B cell (primary cell): ENCODE data around the gene MFRP. TPM values are rescaled to one million over a fixed set of nuclear protein-coding genes. Genes with fewer than 3 reads are reported as not detected.

Source experiments
- ATAC-seq: fragments of 200-7000 bp; cut with Tn5 transposase; one replicate; pipeline ENCODE4 v1.10.0; 2021; ENCODE audit warnings: low read depth, mild to moderate bottlenecking, moderate number of reproducible peaks, moderate library complexity
- CTCF ChIA-PET: fragments of 350-600 bp; sonication (Branson Sonifier 250); formaldehyde crosslinking; loops from one replicate; lab custom pipeline; 2021; ENCODE audit warnings: antibody characterized with exemption, inconsistent platforms; lab: Charles Lee
- POLR2A ChIA-PET: fragments of 350-600 bp; sonication (Branson Sonifier 250); formaldehyde crosslinking; loops from one replicate; lab custom pipeline; 2021; ENCODE audit warnings: antibody characterized with exemption; lab: Charles Lee
- DNase-seq: peaks from one replicate; pipeline ENCODE4 v3.0.0; 2013
- H2AFZ ChIP-seq: 2 replicates; pipeline ENCODE4 v1.6.1; 2012; ENCODE audit warnings: mild to moderate bottlenecking, low read depth, low read length; ENCODE audit not compliant: insufficient read depth, poor library complexity, severe bottlenecking
- H3K27ac ChIP-seq, 2 donors: 1 replicate in 1 of 2; 2 replicates in 1 of 2; pipeline ENCODE4 v1.5.1; 2012 to 2013; ENCODE audit warnings: low read length in 2 of 2, mild to moderate bottlenecking in 2 of 2, moderate library complexity in 1 of 2
- H3K27me3 ChIP-seq, 4 experiments: fragments of 200-600 bp in 1 of 4; sonication (generic) in 1 of 4; replicated peaks in 1 of 4; 1 replicate in 2 of 4; 2 replicates in 2 of 4; pipeline versions ENCODE4 v1.6.1 to v1.7.0; 2013 to 2016; ENCODE audit warnings: low read length in 3 of 4, mild to moderate bottlenecking in 2 of 4, mixed read lengths in 1 of 4, moderate library complexity in 1 of 4; ENCODE audit not compliant: insufficient read depth in 4 of 4, control insufficient read depth in 3 of 4; ENCODE audit errors: control extremely low read depth in 1 of 4
- H3K36me3 ChIP-seq, 2 experiments: replicated peaks in 1 of 2; 1 replicate in 1 of 2; 2 replicates in 1 of 2; pipeline versions ENCODE4 v1.6.1 to v1.7.1; 2013; ENCODE audit warnings: low read length in 1 of 2; ENCODE audit not compliant: insufficient read depth in 2 of 2, control insufficient read depth in 1 of 2; ENCODE audit errors: control extremely low read depth in 1 of 2, extremely low read depth in 1 of 2
- H3K4me1 ChIP-seq, 2 donors: fragments of 200-600 bp in 1 of 2; sonication (generic) in 1 of 2; 1 replicate in 1 of 2; 2 replicates in 1 of 2; pipeline versions ENCODE4 v1.5.1 to v1.6.1; 2013 to 2017; ENCODE audit warnings: low read length in 2 of 2; ENCODE audit not compliant: control insufficient read depth in 2 of 2, insufficient read depth in 2 of 2
- H3K4me2 ChIP-seq: replicated peaks from 2 replicates; pipeline ENCODE3; 2012; ENCODE audit warnings: mild to moderate bottlenecking, low read depth, low read length; ENCODE audit not compliant: poor library complexity, severe bottlenecking
- H3K4me3 ChIP-seq, 5 experiments: fragments of 200-600 bp in 1 of 5; sonication (generic) in 1 of 5; 1 replicate in 3 of 5; 2 replicates in 2 of 5; pipeline versions ENCODE4 v1.5.1 to v1.7.0; 2011 to 2016; ENCODE audit warnings: low read length in 4 of 5, mild to moderate bottlenecking in 4 of 5, low read depth in 2 of 5, control low read depth in 1 of 5, moderate library complexity in 1 of 5; ENCODE audit not compliant: insufficient read depth in 1 of 5; ENCODE audit errors: control extremely low read depth in 1 of 5, extremely low read depth in 1 of 5
- H3K79me2 ChIP-seq: fragments of 200-600 bp; sonication (generic); one replicate; pipeline ENCODE4 v1.6.0; 2016; ENCODE audit warnings: low read length; ENCODE audit not compliant: control insufficient read depth, insufficient read depth
- H3K9ac ChIP-seq: fragments of 200-600 bp; sonication (generic); 2 replicates; pipeline ENCODE4 v1.6.1; 2017; ENCODE audit warnings: mild to moderate bottlenecking, low read length, moderate library complexity
- H3K9me3 ChIP-seq, 3 donors: one replicate each; pipeline versions ENCODE4 v1.6.1 to v1.7.1; 2013; ENCODE audit warnings: low read length in 2 of 3; ENCODE audit not compliant: control insufficient read depth in 2 of 3, insufficient read depth in 1 of 3; ENCODE audit errors: control extremely low read depth in 1 of 3
- H4K20me1 ChIP-seq: 2 replicates; pipeline ENCODE4 v1.6.0; 2012; ENCODE audit warnings: mild to moderate bottlenecking, low read length; ENCODE audit not compliant: insufficient read depth, control insufficient read depth, poor library complexity, severe bottlenecking
- H3K27ac Mint-ChIP-seq: one replicate; pipeline ENCODE4 v1.8.0; 2021; ENCODE audit warnings: mixed read lengths
- H3K27me3 Mint-ChIP-seq: one replicate; pipeline ENCODE4 v1.8.0; 2021; ENCODE audit warnings: mixed read lengths
- H3K4me1 Mint-ChIP-seq: one replicate; pipeline ENCODE4 v1.8.0; 2021; ENCODE audit warnings: mixed read lengths
- H3K4me3 Mint-ChIP-seq: one replicate; pipeline ENCODE4 v1.8.0; 2021; ENCODE audit warnings: mixed read lengths
- H3K9me3 Mint-ChIP-seq: one replicate; pipeline ENCODE4 v1.8.0; 2022; ENCODE audit warnings: mixed read lengths; ENCODE audit not compliant: insufficient read depth
- CTCF ChIP-seq: fragments of 200-600 bp; IDR thresholded peaks from one replicate; pipeline ENCODE4 v1.8.0; 2022; ENCODE audit warnings: antibody characterized with exemption, mild to moderate bottlenecking
- EZH2 ChIP-seq: IDR thresholded peaks from 2 replicates; pipeline ENCODE4 v1.6.1; 2012; ENCODE audit warnings: borderline replicate concordance, low read depth, mild to moderate bottlenecking, moderate library complexity, low read length; ENCODE audit not compliant: insufficient read depth, poor library complexity, severe bottlenecking
- WGBS: methylation state at CpG from one replicate; pipeline ENCODE4 v1.1.5; 2013; ENCODE audit warnings: missing lambda C conversion rate; ENCODE audit not compliant: insufficient coverage; 5-methylcytosine and 5-hydroxymethylcytosine counted together
- intact Hi-C: fragments of 100-400 bp; cut with micrococcal nuclease; formaldehyde crosslinking; loops from one replicate; pipeline ENCODE4 v1.10.0; 2022
- polyA plus RNA-seq: library from polyadenylated mRNA; depleted of rRNA; stranded (reverse); fragments of >200 nt; gene quantifications from 2 replicates; pipeline ENCODE4 v1.2.3, GENCODE V29; 2012
- total RNA-seq, 2 donors: library from RNA; stranded (reverse); fragments of 120-200 nt in 1 of 2; gene quantifications; 1 replicate in 1 of 2; 2 replicates in 1 of 2; pipeline versions ENCODE4 v1.2.3 to v1.2.4, GENCODE V29; 2013 to 2022

The MFRP gene
- total and polyA plus RNA-seq, 2 donors (not counting 1 experiment from before 2014, with no cell fraction given): not detected

- Histone ChIP-seq H3K36me3 (no peaks in the 10 kb centered on the region), H3K27ac (peak within 1 kb of the TSS in 1 of 2 donors; percentile 64), H3K9me3 (peaks cover 0 to 4% (median 0%) of the 10 kb centered on the region in 3 donors), H2AFZ (peak within 1 kb of the TSS; percentile 88), H3K27me3 (peaks cover 0 to 27% (median 16%) of the 10 kb centered on the region in 4 experiments), H3K4me2 (peak within 1 kb of the TSS; percentile 98), H4K20me1 (no peaks in the 10 kb centered on the region), H3K9ac (peak within 1 kb of the TSS; percentile 82), H3K4me3 (peak within 1 kb of the TSS; percentile 51 to 72 (median 55)), H3K79me2 (no peaks in the 10 kb centered on the region), H3K4me1 (peaks cover 12 to 17% of the 10 kb centered on the region in 2 donors)
- peak; percentile 99 for ATAC-seq
- peaks cover 6% of the 10 kb centered on the region for H3K4me1 Mint-ChIP-seq
- intact Hi-C loops: loop anchor here (1.0 kb wide), 3 partner anchors 17 to 47 kb away; partner anchors contain the start of gene RNF26
- ChIA-PET CTCF (interaction anchor here (0.6 to 6.5 kb wide), 14 partner anchors 11 to 1991 kb away, joined by 3 to 61 read pairs (median 4); partner anchors contain the start of genes C1QTNF5, CBL and RNF26), POLR2A (no interaction called here)
- WGBS: under 1% methylated on average over 53 of the region's 54 CpGs
- TF ChIP-seq EZH2 (no peak), CTCF (peak; percentile 90)
- peaks cover 5% of the 10 kb centered on the region for H3K27me3 Mint-ChIP-seq
- no peaks in the 10 kb centered on the region for H3K9me3 Mint-ChIP-seq
- DNase-seq: peak; percentile 97
- H3K4me3 Mint-ChIP-seq: no peak within 1 kb of the TSS
- peak within 1 kb of the TSS; percentile 79 for H3K27ac Mint-ChIP-seq
Measured at GRCh38 chr11:119381181-119381988, 34.9 kb upstream of the MFRP start, which contains the start of gene USP2. Gene USP2, minus strand, starts transcription at chr11:119381690. Its CDS starts 8,210 bp downstream, at chr11:119373480.

DNA sequence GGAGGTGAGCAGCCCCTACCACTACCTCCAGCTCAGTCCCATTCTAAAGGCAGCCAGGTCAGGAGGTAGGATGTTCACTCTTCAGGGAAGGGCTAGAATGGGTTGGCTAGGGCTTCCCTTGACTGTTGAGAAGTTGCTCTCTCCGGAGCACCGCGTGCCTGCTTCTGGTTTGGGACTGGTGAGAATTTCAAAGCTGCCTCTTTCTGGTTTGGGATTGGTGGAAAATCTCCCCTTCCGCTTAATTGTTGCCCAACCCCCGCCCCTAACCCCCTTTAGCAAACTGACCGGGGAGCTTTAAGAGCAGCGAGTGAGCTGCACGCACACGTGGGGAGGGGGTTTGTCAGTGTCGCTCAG, 34.3 kb upstream of the MFRP start:
- WGBS: 0% methylated on average over 1 of the region's 10 CpGs
- ChIA-PET POLR2A (no interaction called here), CTCF (interaction anchor here (0.6 to 6.5 kb wide), 12 partner anchors 12 to 728 kb away, joined by 3 to 61 read pairs (median 4); partner anchors contain the start of genes C1QTNF5, CBL and RNF26)
- H3K9me3 Mint-ChIP-seq: no peaks in the 10 kb centered on the region
- ATAC-seq (no peak), DNase-seq (no peak)
- Histone ChIP-seq H3K4me3 (peak overlapping the region in 4 of 5 experiments; percentile 51 to 72 (median 54)), H3K36me3 (no peaks in the 10 kb centered on the region), H3K4me2 (peak overlapping the region; percentile 98), H3K27me3 (peaks cover 0 to 27% (median 16%) of the 10 kb centered on the region in 4 experiments), H3K9me3 (peaks cover 0 to 4% (median 0%) of the 10 kb centered on the region in 3 donors), H3K27ac (no peak overlapping the region), H3K9ac (peak overlapping the region; percentile 82), H3K4me1 (peaks cover 12 to 17% of the 10 kb centered on the region in 2 donors), H2AFZ (peak overlapping the region; percentile 88), H3K79me2 (no peaks in the 10 kb centered on the region), H4K20me1 (no peaks in the 10 kb centered on the region)
- H3K4me3 Mint-ChIP-seq: no peak overlapping the region
- intact Hi-C loops: loop anchor here (1.0 kb wide), 3 partner anchors 17 to 47 kb away; partner anchors contain the start of gene RNF26
- no peak overlapping the region for H3K27ac Mint-ChIP-seq
- TF ChIP-seq CTCF: no peak
- TF ChIP-seq EZH2: no peak
- H3K27me3 Mint-ChIP-seq: peaks cover 5% of the 10 kb centered on the region
- H3K4me1 Mint-ChIP-seq: peaks cover 6% of the 10 kb centered on the region
